Liver (tissue), 3 donors: ENCODE data around the gene TMEM141.

Experiments used
- JUND ChIP-seq, 2 donors: IDR thresholded peaks; 2 replicates each; pipeline ENCODE4 v1.6.1; 2016; ENCODE audit warnings: antibody characterized with exemption in 2 of 2
- MAX ChIP-seq: IDR thresholded peaks from 2 replicates; pipeline ENCODE4 v1.6.1; 2016; ENCODE audit warnings: antibody characterized with exemption
- RAD21 ChIP-seq, 2 donors: IDR thresholded peaks; 2 replicates each; pipeline ENCODE4 v1.6.1; 2016; ENCODE audit warnings: antibody characterized with exemption in 2 of 2, mild to moderate bottlenecking in 2 of 2
- RXRA ChIP-seq, 2 donors: IDR thresholded peaks; 2 replicates each; pipeline ENCODE4 v1.6.1; 2017 to 2018; ENCODE audit warnings: antibody characterized with exemption in 2 of 2, mild to moderate bottlenecking in 1 of 2
- SP1 ChIP-seq: IDR thresholded peaks from 2 replicates; pipeline ENCODE4 v1.6.1; 2018; ENCODE audit warnings: antibody characterized with exemption, mild to moderate bottlenecking
- TAF1 ChIP-seq: conservative IDR thresholded peaks from 2 replicates; pipeline ENCODE4 v1.6.1; 2016; ENCODE audit warnings: antibody characterized with exemption, mild to moderate bottlenecking
- YY1 ChIP-seq: IDR thresholded peaks from 2 replicates; pipeline ENCODE4 v1.6.1; 2016; ENCODE audit warnings: antibody characterized with exemption, mild to moderate bottlenecking
- TF ChIP-seq, protein P1 (sequence below): fragments of 150-350 bp; IDR thresholded peaks from 2 replicates; pipeline ENCODE4 v1.5.1; 2017; ENCODE audit warnings: improper control_type of control experiment, low read depth, low read length; ENCODE audit not compliant: missing input control
- TF ChIP-seq, protein P2 (sequence below): IDR thresholded peaks from 2 replicates; pipeline ENCODE4 v1.6.1; 2016; ENCODE audit warnings: antibody characterized with exemption
- donor health status: healthy.
- donor health status: healthy.

DNA sequence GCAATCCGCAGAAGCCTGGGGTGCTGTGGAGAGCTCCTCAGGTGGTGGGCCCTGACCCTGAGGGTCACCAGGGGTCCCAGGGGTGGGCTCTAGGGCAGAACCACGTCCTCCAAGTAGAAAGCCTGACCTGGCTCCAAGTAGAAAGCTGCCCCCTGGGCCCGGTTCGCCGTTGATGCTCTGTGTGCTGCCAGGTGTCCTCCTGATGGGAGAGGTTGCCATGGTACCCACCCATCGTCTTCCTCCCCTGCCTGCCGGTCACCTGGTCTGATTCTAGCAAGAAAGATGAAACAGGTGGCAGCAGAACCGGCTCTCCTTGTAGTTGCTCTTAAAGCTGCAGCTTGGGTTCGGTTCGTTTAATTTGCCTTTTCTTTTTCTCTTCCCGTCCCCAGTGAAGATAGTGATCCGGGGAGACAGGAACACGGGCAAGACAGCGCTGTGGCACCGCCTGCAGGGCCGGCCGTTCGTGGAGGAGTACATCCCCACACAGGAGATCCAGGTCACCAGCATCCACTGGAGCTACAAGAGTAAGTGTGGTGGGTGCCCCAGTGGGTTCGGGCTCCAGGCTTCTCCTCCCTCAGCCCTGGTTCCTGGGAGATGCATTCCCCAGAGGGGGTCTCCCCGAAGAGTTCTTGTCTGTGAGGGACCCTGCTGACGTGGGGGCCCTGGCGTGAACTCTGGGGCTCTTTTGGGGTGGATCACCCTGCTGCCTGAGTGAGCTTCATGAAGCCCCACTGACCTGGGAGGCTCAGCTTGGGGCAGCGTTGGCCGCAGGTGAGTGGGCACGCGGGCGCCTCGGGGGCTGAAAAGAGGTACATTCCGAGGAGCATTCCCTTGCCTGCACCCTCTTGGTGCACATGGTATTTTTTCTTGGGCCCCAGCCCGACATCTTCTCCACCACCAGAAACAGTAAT lies 32.2 kb downstream of the TMEM141 start:
- TF ChIP-seq, protein P1, sequence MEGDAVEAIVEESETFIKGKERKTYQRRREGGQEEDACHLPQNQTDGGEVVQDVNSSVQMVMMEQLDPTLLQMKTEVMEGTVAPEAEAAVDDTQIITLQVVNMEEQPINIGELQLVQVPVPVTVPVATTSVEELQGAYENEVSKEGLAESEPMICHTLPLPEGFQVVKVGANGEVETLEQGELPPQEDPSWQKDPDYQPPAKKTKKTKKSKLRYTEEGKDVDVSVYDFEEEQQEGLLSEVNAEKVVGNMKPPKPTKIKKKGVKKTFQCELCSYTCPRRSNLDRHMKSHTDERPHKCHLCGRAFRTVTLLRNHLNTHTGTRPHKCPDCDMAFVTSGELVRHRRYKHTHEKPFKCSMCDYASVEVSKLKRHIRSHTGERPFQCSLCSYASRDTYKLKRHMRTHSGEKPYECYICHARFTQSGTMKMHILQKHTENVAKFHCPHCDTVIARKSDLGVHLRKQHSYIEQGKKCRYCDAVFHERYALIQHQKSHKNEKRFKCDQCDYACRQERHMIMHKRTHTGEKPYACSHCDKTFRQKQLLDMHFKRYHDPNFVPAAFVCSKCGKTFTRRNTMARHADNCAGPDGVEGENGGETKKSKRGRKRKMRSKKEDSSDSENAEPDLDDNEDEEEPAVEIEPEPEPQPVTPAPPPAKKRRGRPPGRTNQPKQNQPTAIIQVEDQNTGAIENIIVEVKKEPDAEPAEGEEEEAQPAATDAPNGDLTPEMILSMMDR: no peak
- TF ChIP-seq RAD21 (IDR thresholded peaks at IDR 0.05): no peak
- no peak for TF ChIP-seq SP1
- TF ChIP-seq, protein P2, sequence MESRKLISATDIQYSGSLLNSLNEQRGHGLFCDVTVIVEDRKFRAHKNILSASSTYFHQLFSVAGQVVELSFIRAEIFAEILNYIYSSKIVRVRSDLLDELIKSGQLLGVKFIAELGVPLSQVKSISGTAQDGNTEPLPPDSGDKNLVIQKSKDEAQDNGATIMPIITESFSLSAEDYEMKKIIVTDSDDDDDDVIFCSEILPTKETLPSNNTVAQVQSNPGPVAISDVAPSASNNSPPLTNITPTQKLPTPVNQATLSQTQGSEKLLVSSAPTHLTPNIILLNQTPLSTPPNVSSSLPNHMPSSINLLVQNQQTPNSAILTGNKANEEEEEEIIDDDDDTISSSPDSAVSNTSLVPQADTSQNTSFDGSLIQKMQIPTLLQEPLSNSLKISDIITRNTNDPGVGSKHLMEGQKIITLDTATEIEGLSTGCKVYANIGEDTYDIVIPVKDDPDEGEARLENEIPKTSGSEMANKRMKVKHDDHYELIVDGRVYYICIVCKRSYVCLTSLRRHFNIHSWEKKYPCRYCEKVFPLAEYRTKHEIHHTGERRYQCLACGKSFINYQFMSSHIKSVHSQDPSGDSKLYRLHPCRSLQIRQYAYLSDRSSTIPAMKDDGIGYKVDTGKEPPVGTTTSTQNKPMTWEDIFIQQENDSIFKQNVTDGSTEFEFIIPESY: no peak
- TF ChIP-seq YY1: no peak
- TF ChIP-seq MAX: no peak
- no peak for TF ChIP-seq JUND (IDR thresholded peaks at IDR 0.05)
- TF ChIP-seq TAF1: no peak
- no peak for TF ChIP-seq RXRA (IDR thresholded peaks at IDR 0.05)
